Gastroesophageal sphincter (tissue), 4 donors: Measurements from ENCODE around the gene LPCAT1. TPM values are rescaled to one million over a fixed set of nuclear protein-coding genes. Genes with fewer than 3 reads are reported as not detected.

ENCODE experiments used
- ATAC-seq: fragments of 150-250 bp; one replicate; pipeline ENCODE4 v1.9.1; 2016; ENCODE audit warnings: mild to moderate bottlenecking, moderate library complexity
- H3K27ac ChIP-seq, 4 donors: fragments of 200-600 bp; sonication (generic) in 3 of 4; 1 replicate in 3 of 4; 2 replicates in 1 of 4; pipeline ENCODE4 v1.5.1; 2016 to 2019
- H3K27me3 ChIP-seq: fragments of 200-600 bp; sonication (generic); one replicate; pipeline ENCODE4 v1.5.1; 2019
- H3K36me3 ChIP-seq, 2 donors: fragments of 200-600 bp; sonication (generic); one replicate each; pipeline ENCODE4 v1.5.1; 2019; ENCODE audit warnings: control low read depth in 1 of 2
- H3K4me1 ChIP-seq, 3 donors: fragments of 200-600 bp; sonication (generic); 1 replicate in 2 of 3; 2 replicates in 1 of 3; pipeline ENCODE4 v1.5.1; 2016 to 2019; ENCODE audit warnings: control low read depth in 2 of 3
- H3K4me3 ChIP-seq, 2 donors: fragments of 200-600 bp; sonication (generic); one replicate each; pipeline ENCODE4 v1.5.1; 2019; ENCODE audit warnings: mild to moderate bottlenecking in 1 of 2, moderate library complexity in 1 of 2
- H3K9me3 ChIP-seq, 3 donors: fragments of 200-600 bp; sonication (generic); one replicate each; pipeline ENCODE4 v1.5.1; 2017 to 2019; ENCODE audit warnings: control low read depth in 2 of 3
- CTCF ChIP-seq, 4 experiments: fragments of 200-600 bp in 2 of 4; fragments of 450-650 bp in 2 of 4; sonication (generic) in 1 of 4; IDR thresholded peaks; one replicate each; pipeline ENCODE4 v1.5.1; 2017 to 2019; ENCODE audit warnings: antibody characterized with exemption in 4 of 4, mild to moderate bottlenecking in 2 of 4, moderate library complexity in 2 of 4
- EP300 ChIP-seq: sonication (generic); formaldehyde crosslinking; IDR thresholded peaks from one replicate; pipeline ENCODE4 v1.6.1; 2017; ENCODE audit warnings: antibody characterized with exemption, mild to moderate bottlenecking
- POLR2A ChIP-seq, 2 donors: fragments of 450-650 bp; IDR thresholded peaks; one replicate each; pipeline ENCODE4 v1.6.1; 2017; ENCODE audit warnings: antibody characterized with exemption in 2 of 2, mild to moderate bottlenecking in 2 of 2, moderate library complexity in 1 of 2
- POLR2AphosphoS5 ChIP-seq: sonication (generic); formaldehyde crosslinking; IDR thresholded peaks from one replicate; pipeline ENCODE4 v1.6.1; 2017; ENCODE audit warnings: antibody characterized with exemption
- WGBS, 2 donors: methylation state at CpG; one replicate each; pipeline ENCODE4 v1.1.5; 2018; ENCODE audit warnings: low coverage in 1 of 2; 5-methylcytosine and 5-hydroxymethylcytosine counted together
- total RNA-seq, 4 donors: library from RNA; depleted of rRNA; stranded (reverse); fragments of >200 nt; gene quantifications; one replicate each; pipeline ENCODE4 v1.1.0, GENCODE V29; 2016

The LPCAT1 gene
- total RNA-seq, 4 donors from 2014 or later: 20.3 to 52.6 (median 31.8) TPM

GRCh38 chr5:1415059-1415425 is 108.7 kb downstream of the LPCAT1 start:
- Histone ChIP-seq H3K36me3 (no peaks in the 10 kb centered on the region), H3K4me1 (no peaks in the 10 kb centered on the region), H3K9me3 (no peaks in the 10 kb centered on the region), H3K27me3 (peaks cover 52% of the 10 kb centered on the region), H3K27ac (no peak overlapping the region), H3K4me3 (no peak overlapping the region)
- ATAC-seq: no peak
- WGBS, 2 donors: no CpG with 5 or more reads among the region's 13 CpGs
- TF ChIP-seq POLR2A (IDR thresholded peaks at IDR 0.05) (no peak), POLR2AphosphoS5 (no peak), CTCF (IDR thresholded peaks at IDR 0.05) (no peak), EP300 (no peak)

GRCh38 chr5:1414311-1415058 is 109.3 kb downstream of the LPCAT1 start:
- no peak for ATAC-seq
- H3K27me3 ChIP-seq: peaks cover 58% of the 10 kb centered on the region
- no peaks in the 10 kb centered on the region for H3K36me3 ChIP-seq
- H3K27ac ChIP-seq: no peak overlapping the region
- no peaks in the 10 kb centered on the region for H3K4me1 ChIP-seq
- no peaks in the 10 kb centered on the region for H3K9me3 ChIP-seq
- TF ChIP-seq POLR2A (IDR thresholded peaks at IDR 0.05) (no peak), CTCF (IDR thresholded peaks at IDR 0.05) (no peak), POLR2AphosphoS5 (no peak), EP300 (no peak)
- WGBS, 2 donors: 40% methylated on average over 1 to 8 of the region's 27 CpGs
- no peak overlapping the region for H3K4me3 ChIP-seq

GRCh38 chr5:1413611-1414241 is 110.0 kb downstream of the LPCAT1 start:
- H3K9me3 ChIP-seq: no peaks in the 10 kb centered on the region
- no peaks in the 10 kb centered on the region for H3K36me3 ChIP-seq
- H3K27me3 ChIP-seq: peaks cover 65% of the 10 kb centered on the region
- TF ChIP-seq POLR2AphosphoS5 (no peak), EP300 (no peak), CTCF (IDR thresholded peaks at IDR 0.05) (no peak), POLR2A (IDR thresholded peaks at IDR 0.05) (no peak)
- ATAC-seq: no peak
- no peaks in the 10 kb centered on the region for H3K4me1 ChIP-seq
- no peak overlapping the region for H3K4me3 ChIP-seq
- H3K27ac ChIP-seq: no peak overlapping the region
- WGBS, 2 donors: 63 to 80% methylated on average over 2 to 5 of the region's 23 CpGs

- ATAC-seq: no peak
- Histone ChIP-seq H3K4me1 (no peaks in the 10 kb centered on the region), H3K9me3 (no peaks in the 10 kb centered on the region), H3K36me3 (no peaks in the 10 kb centered on the region), H3K4me3 (no peak overlapping the region), H3K27me3 (peaks cover 71% of the 10 kb centered on the region), H3K27ac (no peak overlapping the region)
- TF ChIP-seq POLR2AphosphoS5: no peak
- TF ChIP-seq EP300: no peak
- no peak for TF ChIP-seq CTCF (IDR thresholded peaks at IDR 0.05)
- TF ChIP-seq POLR2A (IDR thresholded peaks at IDR 0.05): no peak
- 30 to 53% methylated on average over 3 to 5 of the region's 13 CpGs for WGBS, 2 donors
Measured at GRCh38 chr5:1413211-1413610, 110.5 kb downstream of the LPCAT1 start.

- Histone ChIP-seq H3K4me3 (no peak overlapping the region), H3K36me3 (no peaks in the 10 kb centered on the region), H3K27ac (no peak overlapping the region), H3K27me3 (peaks cover 76% of the 10 kb centered on the region), H3K4me1 (no peaks in the 10 kb centered on the region), H3K9me3 (no peaks in the 10 kb centered on the region)
- no peak for ATAC-seq
- TF ChIP-seq EP300 (no peak), POLR2AphosphoS5 (no peak), POLR2A (IDR thresholded peaks at IDR 0.05) (no peak), CTCF (IDR thresholded peaks at IDR 0.05) (no peak)
- 20 to 33% methylated on average over 3 to 5 of the region's 10 CpGs for WGBS, 2 donors
Measured at GRCh38 chr5:1412621-1413020, 111.1 kb downstream of the LPCAT1 start.
